NT2/D1 (cell line): ENCODE measurements around the gene HSD11B1.

Experiments
- DNase-seq: peaks from one replicate; pipeline ENCODE4 v3.0.0-alpha.2; 2011; ENCODE audit warnings: low read depth, low spot score
- H3K27me3 ChIP-seq: 2 replicates; pipeline ENCODE4 v1.6.0; 2011; ENCODE audit warnings: mild to moderate bottlenecking; ENCODE audit not compliant: insufficient read length, insufficient read depth
- H3K36me3 ChIP-seq: 2 replicates; pipeline ENCODE4 v1.6.1; 2011; ENCODE audit warnings: mild to moderate bottlenecking, low read length, mixed read lengths; ENCODE audit not compliant: insufficient read depth, insufficient read length
- H3K4me1 ChIP-seq: 2 replicates; pipeline ENCODE4 v1.5.1; 2011; ENCODE audit not compliant: insufficient read depth, insufficient read length
- H3K4me3 ChIP-seq: 2 replicates; pipeline ENCODE4 v1.5.1; 2011; ENCODE audit warnings: low read depth; ENCODE audit not compliant: insufficient read length
- H3K9ac ChIP-seq: 2 replicates; pipeline ENCODE4 v1.6.0; 2011; ENCODE audit warnings: low read depth; ENCODE audit not compliant: insufficient read length
- H3K9me3 ChIP-seq: 2 replicates; pipeline ENCODE4 v1.5.1; 2011; ENCODE audit warnings: mild to moderate bottlenecking, low read length; ENCODE audit not compliant: insufficient read depth
- SUZ12 ChIP-seq: IDR thresholded peaks from 2 replicates; pipeline ENCODE4 v1.6.1; 2011; ENCODE audit not compliant: insufficient read length, insufficient read depth; ENCODE audit errors: extremely low read depth
- YY1 ChIP-seq: IDR thresholded peaks from 2 replicates; pipeline ENCODE4 v1.6.1; 2011; ENCODE audit not compliant: insufficient read length, insufficient read depth
- ZNF274 ChIP-seq: IDR thresholded peaks from 2 replicates; pipeline ENCODE4 v1.6.1; 2011; ENCODE audit warnings: mild to moderate bottlenecking, low read depth, low read length

HSD11B1 gene

DNA sequence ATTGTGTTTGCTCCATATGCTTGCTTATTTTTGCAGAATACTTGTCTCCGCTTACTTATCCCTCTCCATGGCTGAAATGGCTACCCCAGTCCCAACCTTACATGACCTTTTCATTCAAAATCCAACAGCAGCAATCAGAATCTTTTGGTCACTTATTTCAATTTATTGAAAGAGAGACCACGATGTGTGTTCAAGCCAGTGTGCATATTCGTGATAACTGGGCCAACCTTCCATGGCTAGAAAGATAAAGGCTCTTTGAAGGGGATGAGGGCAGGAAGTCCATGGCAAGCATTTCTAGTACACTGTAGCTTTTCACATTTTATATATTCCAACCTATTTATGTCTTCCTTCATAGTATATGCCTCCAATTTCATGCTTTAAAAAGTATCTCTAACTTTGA lies 23.1 kb downstream of the HSD11B1 start:
- H3K27me3 ChIP-seq, result no peaks in the 10 kb centered on the region
- H3K9ac ChIP-seq, result no peak overlapping the region
- H3K4me1 ChIP-seq, result no peaks in the 10 kb centered on the region
- DNase-seq, result no peak
- H3K4me3 ChIP-seq, result no peak overlapping the region
- H3K9me3 ChIP-seq, result no peaks in the 10 kb centered on the region
- TF ChIP-seq YY1, result no peak
- no peak for TF ChIP-seq ZNF274
- TF ChIP-seq SUZ12, result no peak
- H3K36me3 ChIP-seq, result no peaks in the 10 kb centered on the region

DNA sequence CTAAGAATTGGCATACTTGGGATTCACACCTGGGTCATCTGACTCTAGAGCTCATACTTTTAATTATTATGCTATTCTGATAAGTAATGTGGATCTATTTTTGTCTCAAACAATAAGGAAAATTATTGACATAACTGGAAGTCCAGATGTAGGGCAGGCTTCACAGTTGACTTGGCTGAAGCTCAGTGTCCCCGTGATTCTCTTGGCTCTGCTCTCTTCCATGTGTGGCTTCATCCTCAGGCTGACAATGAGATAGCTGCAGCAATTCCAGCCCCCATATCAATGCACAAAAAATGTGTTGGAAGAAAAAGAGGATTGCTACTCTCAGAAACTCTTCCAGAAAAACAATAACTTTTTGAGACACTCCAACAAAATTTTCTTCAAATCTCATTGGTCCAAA lies 23.8 kb downstream of the HSD11B1 start:
- H3K9me3 ChIP-seq, result no peaks in the 10 kb centered on the region
- H3K27me3 ChIP-seq, result no peaks in the 10 kb centered on the region
- H3K4me3 ChIP-seq, result no peak overlapping the region
- TF ChIP-seq YY1 (no peak), ZNF274 (no peak), SUZ12 (no peak)
- no peak overlapping the region for H3K9ac ChIP-seq
- DNase-seq, result no peak
- H3K36me3 ChIP-seq, result no peaks in the 10 kb centered on the region
- H3K4me1 ChIP-seq, result no peaks in the 10 kb centered on the region

DNA sequence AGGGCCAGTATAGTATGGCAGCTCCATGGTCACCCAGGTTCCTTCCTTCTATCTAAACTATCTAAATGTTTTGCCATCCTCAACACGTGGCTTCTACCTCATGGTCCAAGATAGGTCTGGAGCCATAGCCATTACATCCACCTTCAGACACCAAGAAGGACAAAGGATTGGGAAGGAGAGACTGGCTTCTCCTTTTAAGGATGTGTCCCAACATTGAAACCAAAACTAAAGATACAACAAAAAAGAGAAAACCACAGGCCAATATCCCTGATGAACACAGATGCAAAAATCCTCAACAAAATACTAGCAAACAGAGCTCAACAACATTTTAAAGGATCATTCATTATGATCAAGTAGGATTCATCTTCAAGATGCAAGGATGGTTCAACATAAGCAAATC lies 24.8 kb downstream of the HSD11B1 start:
- H3K27me3 ChIP-seq, result no peaks in the 10 kb centered on the region
- no peak overlapping the region for H3K9ac ChIP-seq
- no peaks in the 10 kb centered on the region for H3K9me3 ChIP-seq
- no peaks in the 10 kb centered on the region for H3K36me3 ChIP-seq
- H3K4me1 ChIP-seq, result no peaks in the 10 kb centered on the region
- no peak overlapping the region for H3K4me3 ChIP-seq
- DNase-seq, result no peak
- no peak for TF ChIP-seq SUZ12
- no peak for TF ChIP-seq YY1
- TF ChIP-seq ZNF274, result no peak

DNA sequence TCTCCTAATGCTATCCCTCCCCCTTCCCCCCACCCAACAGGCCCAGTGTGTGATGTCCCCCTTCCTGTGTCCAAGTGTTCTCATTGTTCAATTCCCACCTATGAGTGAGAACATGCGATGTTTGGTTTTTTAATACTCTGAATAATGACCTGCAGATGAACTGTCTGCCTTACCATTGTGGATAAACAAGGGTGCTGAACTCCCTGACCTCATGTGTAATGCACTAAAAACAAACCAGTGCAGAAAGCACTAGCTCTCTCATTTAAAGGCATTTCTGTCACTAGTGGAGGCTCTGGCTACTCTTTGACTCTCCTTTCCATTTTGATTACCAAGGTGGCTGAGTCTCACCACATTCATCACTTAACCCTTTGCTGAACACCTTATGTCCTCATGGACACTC lies 28.1 kb downstream of the HSD11B1 start:
- H3K9me3 ChIP-seq, result no peaks in the 10 kb centered on the region
- H3K27me3 ChIP-seq, result no peaks in the 10 kb centered on the region
- DNase-seq, result no peak
- no peak overlapping the region for H3K9ac ChIP-seq
- H3K4me1 ChIP-seq, result no peaks in the 10 kb centered on the region
- no peaks in the 10 kb centered on the region for H3K36me3 ChIP-seq
- TF ChIP-seq YY1 (no peak), ZNF274 (no peak), SUZ12 (no peak)
- H3K4me3 ChIP-seq, result no peak overlapping the region

DNA sequence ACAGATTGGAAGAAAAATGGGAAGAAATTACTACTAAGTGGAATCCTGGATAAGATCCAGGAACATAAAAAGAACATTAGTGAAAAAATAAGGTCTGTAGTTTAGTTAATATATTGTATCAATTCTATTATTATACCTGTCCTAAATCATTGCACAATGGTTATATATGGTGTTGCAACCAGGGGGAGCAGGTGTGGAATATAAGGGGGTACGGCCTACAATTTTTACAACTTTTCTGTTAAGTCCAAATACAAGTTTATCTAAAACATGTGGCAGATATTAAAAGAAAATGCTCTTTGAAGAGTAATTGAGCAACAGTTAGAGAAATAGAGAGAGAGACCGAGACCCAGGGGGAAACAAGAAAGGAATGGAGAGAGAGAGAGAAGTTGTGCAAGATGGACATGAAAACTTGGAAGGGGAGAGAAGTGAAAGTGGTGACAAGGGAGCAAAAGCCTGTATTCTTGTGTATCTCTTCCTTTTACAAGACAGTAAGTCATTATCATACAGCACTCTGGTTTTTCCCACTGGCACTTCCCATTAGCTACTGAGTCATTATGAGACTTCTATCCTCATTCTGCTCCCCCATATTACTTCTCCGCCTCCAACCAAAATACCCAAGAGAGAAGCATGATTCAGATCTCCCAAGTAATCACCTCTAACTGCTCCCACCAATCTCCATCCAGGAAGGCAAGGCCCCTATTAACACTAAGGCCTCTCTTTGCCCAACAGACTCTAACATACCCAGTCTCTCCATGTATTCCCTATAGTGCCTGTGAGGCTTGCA lies 29.0 kb downstream of the HSD11B1 start:
- no peak for DNase-seq
- no peaks in the 10 kb centered on the region for H3K9me3 ChIP-seq
- H3K27me3 ChIP-seq, result no peaks in the 10 kb centered on the region
- H3K36me3 ChIP-seq, result no peaks in the 10 kb centered on the region
- no peak overlapping the region for H3K4me3 ChIP-seq
- no peaks in the 10 kb centered on the region for H3K4me1 ChIP-seq
- TF ChIP-seq SUZ12 (no peak), YY1 (no peak), ZNF274 (no peak)
- H3K9ac ChIP-seq, result no peak overlapping the region

DNA sequence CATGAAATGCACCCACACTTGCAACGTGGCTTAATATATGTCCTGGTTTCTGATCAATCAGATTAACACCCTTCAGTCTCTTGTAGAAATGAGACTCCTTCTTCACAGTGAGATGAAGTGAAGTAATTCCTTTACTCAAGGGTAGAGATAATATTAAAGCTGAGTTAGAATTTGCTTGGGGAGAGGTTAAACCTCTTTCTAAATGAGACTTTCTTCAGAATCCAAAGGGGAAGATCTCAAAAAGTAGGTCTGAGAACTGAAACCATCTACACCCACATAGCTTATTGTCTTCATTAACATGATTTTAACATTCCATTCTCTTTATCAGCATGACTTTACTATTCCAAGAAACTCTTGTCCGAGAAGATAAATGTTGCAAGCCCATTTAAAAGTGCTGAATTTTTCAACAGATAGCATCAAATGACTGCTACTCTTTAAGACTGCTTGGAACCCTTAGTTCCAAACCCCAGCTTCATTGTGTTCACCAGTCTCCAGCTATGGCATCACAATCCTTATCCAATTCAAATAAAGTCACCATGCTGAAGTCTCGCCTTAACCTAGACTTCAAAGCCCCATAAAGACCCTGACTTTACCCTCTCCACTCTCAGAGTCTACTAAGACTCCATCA lies 32.0 kb downstream of the HSD11B1 start:
- TF ChIP-seq ZNF274, result no peak
- no peak for TF ChIP-seq SUZ12
- TF ChIP-seq YY1, result no peak
- Histone ChIP-seq H3K27me3 (no peaks in the 10 kb centered on the region), H3K9ac (no peak overlapping the region), H3K4me3 (no peak overlapping the region), H3K36me3 (no peaks in the 10 kb centered on the region), H3K4me1 (no peaks in the 10 kb centered on the region), H3K9me3 (no peaks in the 10 kb centered on the region)
- no peak for DNase-seq

DNA sequence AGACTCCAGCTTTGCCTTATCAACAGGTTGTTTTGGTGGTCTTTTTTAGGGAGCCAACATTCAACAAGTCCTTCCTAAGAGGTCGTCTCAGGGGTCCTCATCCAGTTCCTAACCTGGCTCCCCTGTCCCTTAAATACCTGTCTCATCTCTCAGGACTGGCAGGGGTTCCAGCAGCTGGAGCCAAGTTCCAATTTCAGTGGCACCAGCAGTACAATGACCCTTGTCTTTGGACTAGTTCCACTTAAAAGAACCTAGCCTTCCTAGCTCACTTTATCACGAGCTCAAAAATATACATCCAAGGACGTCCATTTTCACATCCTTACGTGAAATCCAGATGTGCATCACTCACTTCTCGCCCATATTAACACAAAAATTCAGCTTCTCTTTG lies 32.5 kb downstream of the HSD11B1 start:
- Histone ChIP-seq H3K4me1 (no peaks in the 10 kb centered on the region), H3K4me3 (no peak overlapping the region), H3K36me3 (no peaks in the 10 kb centered on the region), H3K9ac (no peak overlapping the region), H3K27me3 (no peaks in the 10 kb centered on the region), H3K9me3 (no peaks in the 10 kb centered on the region)
- TF ChIP-seq SUZ12, result no peak
- TF ChIP-seq YY1, result no peak
- TF ChIP-seq ZNF274, result no peak
- no peak for DNase-seq
